HFF-Myc (cell line): ENCODE measurements around the gene YIPF4.
"Not testable (repeated sequence)": the region's sequence is repeated elsewhere in the genome, so short reads cannot be mapped to it uniquely, and the experiment has no call there.

Experiments
- DNase-seq: peaks from one replicate; pipeline ENCODE4 v3.0.0-alpha.2; 2011; ENCODE audit warnings: low read depth; ENCODE audit errors: extremely low read depth
- H3K4me3 ChIP-seq: replicated peaks from 2 replicates; pipeline ENCODE4 v1.5.1; 2011; ENCODE audit warnings: low read depth, mild to moderate bottlenecking, control low read depth, low read length
- CTCF ChIP-seq: IDR thresholded peaks from 2 replicates; pipeline ENCODE4 v1.5.1; 2012; ENCODE audit warnings: mild to moderate bottlenecking, low read depth, low read length, control low read depth; ENCODE audit errors: missing control alignments

Gene YIPF4

DNA sequence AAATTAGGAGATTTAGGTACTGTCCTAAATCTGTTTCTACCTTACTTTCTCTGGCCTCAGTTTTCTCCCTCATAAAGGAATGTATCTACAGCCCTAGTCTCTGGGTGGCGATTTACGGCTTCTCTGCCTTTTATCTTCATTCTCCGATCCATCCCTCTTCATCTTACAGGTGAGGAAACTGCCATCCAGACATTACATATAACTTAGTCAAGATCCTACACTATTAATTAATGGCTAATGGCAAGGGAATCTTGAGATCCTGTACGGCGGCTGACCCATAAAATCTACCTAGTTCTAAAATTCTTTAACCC lies 386 bp upstream of the YIPF4 start:
- DNase-seq, result no peak
- peak overlapping the region; percentile 91 for H3K4me3 ChIP-seq
- TF ChIP-seq CTCF, result no peak

DNA sequence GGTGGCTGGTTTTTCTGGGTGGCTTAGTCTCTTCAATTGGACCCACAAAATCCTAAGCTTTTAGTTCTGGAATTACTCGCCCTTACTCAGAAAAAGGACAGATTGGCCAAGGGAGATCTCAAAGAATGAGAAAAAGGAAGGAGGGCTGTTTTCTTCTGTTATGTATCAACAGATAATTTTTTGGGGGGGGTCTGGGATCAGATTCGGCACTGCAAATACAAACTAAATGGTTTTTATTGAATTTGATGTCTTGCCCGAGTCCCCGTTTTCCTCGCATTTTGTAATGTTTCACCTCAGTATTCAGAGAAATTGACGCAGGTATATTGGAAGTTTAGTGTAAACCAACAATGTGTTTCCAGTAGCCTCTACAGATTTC lies 762 bp downstream of the YIPF4 start:
- no peak for DNase-seq
- peak overlapping the region; percentile 91 for H3K4me3 ChIP-seq
- no peak for TF ChIP-seq CTCF

GRCh38 chr2:32284321-32284720 lies 6.6 kb downstream of the YIPF4 start:
- TF ChIP-seq CTCF, result no peak
- DNase-seq, result no peak
- no peak overlapping the region for H3K4me3 ChIP-seq

DNA sequence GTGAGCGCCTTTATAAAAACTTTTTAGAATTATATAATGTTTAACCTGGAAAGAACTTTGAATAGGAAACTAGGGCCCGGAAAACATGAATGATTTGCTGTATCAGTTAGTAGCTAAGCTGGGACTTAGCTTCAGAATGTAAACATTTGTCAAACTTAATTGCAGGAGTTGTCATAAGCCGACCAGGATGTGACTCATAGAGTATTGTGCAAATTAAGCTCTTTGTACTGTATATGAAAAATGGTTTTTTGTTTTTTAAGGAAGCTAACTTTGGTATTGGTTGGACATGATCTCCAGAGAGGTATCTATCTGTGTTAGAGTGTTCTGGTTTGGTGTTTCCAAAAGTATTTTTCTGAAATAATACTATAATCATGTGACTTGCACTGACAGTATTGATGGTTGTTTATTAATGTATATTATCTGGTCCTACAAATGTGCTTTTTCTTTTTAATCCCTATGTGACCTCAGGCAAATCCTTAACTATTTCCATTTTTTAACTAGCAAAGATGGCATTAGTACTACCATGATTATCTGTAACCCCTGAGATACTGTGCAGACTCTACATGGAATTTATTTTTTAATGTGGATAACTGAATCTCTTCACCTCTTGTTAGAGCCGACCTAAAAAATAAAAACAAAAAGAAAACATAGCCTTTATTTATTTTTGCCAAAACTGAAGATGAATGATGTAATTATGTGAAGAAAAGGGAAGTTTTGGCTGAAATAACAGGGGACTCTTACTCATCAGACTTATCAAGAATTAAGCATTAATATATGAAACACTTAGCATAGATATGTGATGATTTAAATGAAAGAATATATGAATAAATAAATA lies 11.7 kb downstream of the YIPF4 start:
- no peak for DNase-seq
- H3K4me3 ChIP-seq, result no peak overlapping the region
- no peak for TF ChIP-seq CTCF

DNA sequence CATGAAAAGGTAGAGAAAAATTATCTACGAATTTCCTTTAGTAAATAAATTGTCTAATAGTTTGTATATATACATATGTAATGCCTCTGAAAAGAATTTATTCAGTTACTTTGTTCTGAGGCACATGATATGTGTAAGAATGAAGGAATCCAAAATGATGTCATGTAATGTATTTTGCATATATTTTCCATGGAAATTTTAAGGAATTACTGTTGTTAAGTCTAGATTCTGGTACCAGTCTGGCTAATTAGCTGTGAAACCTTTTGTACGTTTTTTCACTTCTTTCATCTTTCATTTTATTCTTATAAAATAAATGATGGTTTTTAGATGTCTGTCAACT lies 12.3 kb downstream of the YIPF4 start:
- no peak for TF ChIP-seq CTCF

DNA sequence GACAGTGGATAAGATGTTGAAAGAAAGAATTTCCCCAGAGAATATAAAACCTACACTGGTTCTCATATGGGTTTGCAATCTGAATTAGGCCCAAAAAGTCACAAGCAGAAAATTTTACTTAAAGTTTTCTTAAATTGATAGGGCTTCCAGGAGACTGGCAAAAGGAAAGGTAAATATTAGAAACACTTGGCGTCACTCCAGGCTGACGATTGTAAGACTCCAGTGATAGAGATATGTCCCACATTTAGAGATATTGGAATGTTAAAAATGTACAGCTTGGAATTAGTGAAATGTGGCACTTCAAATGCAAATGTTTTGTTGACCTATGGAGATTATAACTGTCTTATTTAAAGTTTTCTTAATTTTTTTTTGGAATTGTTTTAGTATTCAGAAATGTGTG lies 14.0 kb downstream of the YIPF4 start:
- no peak overlapping the region for H3K4me3 ChIP-seq
- no peak for TF ChIP-seq CTCF
- DNase-seq, result no peak

More for the DNA sequence above, 12.3 kb downstream of the YIPF4 start:
- no peak overlapping the region for H3K4me3 ChIP-seq
- no peak for DNase-seq

GRCh38 chr2:32293493-32293892 lies 15.8 kb downstream of the YIPF4 start:
- H3K4me3 ChIP-seq, DNase-seq: not testable (repeated sequence)

- not testable (repeated sequence) for DNase-seq, H3K4me3 ChIP-seq
Measured at GRCh38 chr2:32293966-32294562, 16.4 kb downstream of the YIPF4 start.
